ENCODE data around the gene CRYBB2. TPM values are rescaled to one million over a fixed set of nuclear protein-coding genes. Genes with fewer than 3 reads are reported as not detected.

Gene CRYBB2
- polyA plus RNA-seq, 1 of the 3 experiments (the other 2 are of a cell fraction), result 0.69 TPM

GRCh38 chr22:25177226-25177625 is 42.2 kb upstream of the CRYBB2 start:
- CTCF ChIA-PET, result interaction anchor here (1.2 to 2.0 kb wide), 3 partner anchors 24 to 66 kb away, joined by 3 to 6 read pairs (median 4); no protein-coding TSS in a partner anchor
- TF ChIP-seq REST (IDR thresholded peaks at IDR 0.05; ENCODE audit: low read depth, low read length) (no peak), JUND (IDR thresholded peaks at IDR 0.05) (no peak), EZH2phosphoT487 (IDR thresholded peaks at IDR 0.05; ENCODE audit: borderline replicate concordance, low read depth) (no peak), NRF1 (IDR thresholded peaks at IDR 0.05; ENCODE audit: low read depth, low read length) (no peak), YY1 (IDR thresholded peaks at IDR 0.05; ENCODE audit: low read depth) (no peak), RFX5 (IDR thresholded peaks at IDR 0.05; ENCODE audit: low read length) (no peak)
- TF ChIP-seq, protein P1, sequence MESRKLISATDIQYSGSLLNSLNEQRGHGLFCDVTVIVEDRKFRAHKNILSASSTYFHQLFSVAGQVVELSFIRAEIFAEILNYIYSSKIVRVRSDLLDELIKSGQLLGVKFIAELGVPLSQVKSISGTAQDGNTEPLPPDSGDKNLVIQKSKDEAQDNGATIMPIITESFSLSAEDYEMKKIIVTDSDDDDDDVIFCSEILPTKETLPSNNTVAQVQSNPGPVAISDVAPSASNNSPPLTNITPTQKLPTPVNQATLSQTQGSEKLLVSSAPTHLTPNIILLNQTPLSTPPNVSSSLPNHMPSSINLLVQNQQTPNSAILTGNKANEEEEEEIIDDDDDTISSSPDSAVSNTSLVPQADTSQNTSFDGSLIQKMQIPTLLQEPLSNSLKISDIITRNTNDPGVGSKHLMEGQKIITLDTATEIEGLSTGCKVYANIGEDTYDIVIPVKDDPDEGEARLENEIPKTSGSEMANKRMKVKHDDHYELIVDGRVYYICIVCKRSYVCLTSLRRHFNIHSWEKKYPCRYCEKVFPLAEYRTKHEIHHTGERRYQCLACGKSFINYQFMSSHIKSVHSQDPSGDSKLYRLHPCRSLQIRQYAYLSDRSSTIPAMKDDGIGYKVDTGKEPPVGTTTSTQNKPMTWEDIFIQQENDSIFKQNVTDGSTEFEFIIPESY (IDR thresholded peaks at IDR 0.05; ENCODE audit: borderline replicate concordance, low read depth), result no peak
- TF ChIP-seq, protein P2, sequence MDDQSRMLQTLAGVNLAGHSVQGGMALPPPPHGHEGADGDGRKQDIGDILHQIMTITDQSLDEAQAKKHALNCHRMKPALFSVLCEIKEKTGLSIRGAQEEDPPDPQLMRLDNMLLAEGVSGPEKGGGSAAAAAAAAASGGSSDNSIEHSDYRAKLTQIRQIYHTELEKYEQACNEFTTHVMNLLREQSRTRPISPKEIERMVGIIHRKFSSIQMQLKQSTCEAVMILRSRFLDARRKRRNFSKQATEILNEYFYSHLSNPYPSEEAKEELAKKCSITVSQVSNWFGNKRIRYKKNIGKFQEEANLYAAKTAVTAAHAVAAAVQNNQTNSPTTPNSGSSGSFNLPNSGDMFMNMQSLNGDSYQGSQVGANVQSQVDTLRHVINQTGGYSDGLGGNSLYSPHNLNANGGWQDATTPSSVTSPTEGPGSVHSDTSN (IDR thresholded peaks at IDR 0.05), result no peak
- Histone ChIP-seq H3K36me3 (replicated peaks in 1 of 2; ENCODE audit: control insufficient read depth in 1 of 2, insufficient read depth in 2 of 2, low read length in 1 of 2) (peaks cover 16 to 42% of the 10 kb centered on the region in 2 experiments), H3K27me3 (ENCODE audit: insufficient read depth) (no peaks in the 10 kb centered on the region), H2AFZ (ENCODE audit: low read depth) (no peak overlapping the region), H3K4me3 (ENCODE audit: low read depth in 2 of 2, low read length in 1 of 2) (no peak overlapping the region), H3K79me2 (ENCODE audit: insufficient read depth) (no peaks in the 10 kb centered on the region), H3F3A (replicated peaks; ENCODE audit: insufficient read depth) (no peaks in the 10 kb centered on the region), H4K20me1 (ENCODE audit: insufficient read depth) (no peaks in the 10 kb centered on the region), H3K27ac (ENCODE audit: low read depth in 2 of 2, low read length in 1 of 2) (no peak overlapping the region), H3K4me1 (ENCODE audit: control insufficient read depth in 1 of 2, insufficient read depth in 2 of 2, low read depth in 1 of 2, low read length in 1 of 2) (no peaks in the 10 kb centered on the region), H3K4me2 (no peak overlapping the region), H3K9me2 (no peaks in the 10 kb centered on the region), H3K9me3 (0 out of 2 replicates have a peak, but pooled peaks cover 5% of the 10 kb centered on the region), H3K9ac (no peak overlapping the region)
- POLR2A ChIA-PET, result no interaction called here
- no peak for DNase-seq
- 91% methylated on average over 13 of the region's 13 CpGs for WGBS (ENCODE audit: low lambda C conversion rate)

- TF ChIP-seq SMC3 (IDR thresholded peaks at IDR 0.05; ENCODE audit: low read depth, low read length), result no peak
- TF ChIP-seq RCOR1 (IDR thresholded peaks at IDR 0.05; ENCODE audit: low read length), result no peak
- TF ChIP-seq, protein P2 (IDR thresholded peaks at IDR 0.05), result no peak
- no peak for TF ChIP-seq RXRA (IDR thresholded peaks at IDR 0.05; ENCODE audit: borderline replicate concordance, low read depth)
- no peak for TF ChIP-seq NRF1 (IDR thresholded peaks at IDR 0.05; ENCODE audit: low read depth, low read length)
- no peak for TF ChIP-seq USF1 (IDR thresholded peaks at IDR 0.05; ENCODE audit: borderline replicate concordance, low read depth)
- no peak for TF ChIP-seq EZH2phosphoT487 (IDR thresholded peaks at IDR 0.05; ENCODE audit: borderline replicate concordance, low read depth)
- TF ChIP-seq JUND (IDR thresholded peaks at IDR 0.05), result no peak
- TF ChIP-seq TAF1 (IDR thresholded peaks at IDR 0.05; ENCODE audit: borderline replicate concordance, low read depth, low read length), result no peak
- TF ChIP-seq TEAD4 (IDR thresholded peaks at IDR 0.05; ENCODE audit: borderline replicate concordance, insufficient read depth), result no peak
- no peak for TF ChIP-seq FOXM1 (IDR thresholded peaks at IDR 0.05; ENCODE audit: low read depth)
- no peak for TF ChIP-seq GATA2 (CRISPR knock-in tag; IDR thresholded peaks at IDR 0.05)
- TF ChIP-seq EP300 (IDR thresholded peaks at IDR 0.05; ENCODE audit: borderline replicate concordance in 1 of 2, low read depth in 1 of 2, low read length in 1 of 2), result no peak
- TF ChIP-seq POLR2AphosphoS5 (IDR thresholded peaks at IDR 0.05; ENCODE audit: low read depth, low read length), result no peak
- Histone ChIP-seq H3K27ac (ENCODE audit: low read depth in 2 of 2, low read length in 1 of 2) (no peak overlapping the region), H4K20me1 (ENCODE audit: insufficient read depth) (no peaks in the 10 kb centered on the region), H3F3A (replicated peaks; ENCODE audit: insufficient read depth) (no peaks in the 10 kb centered on the region), H3K4me3 (ENCODE audit: low read depth in 2 of 2, low read length in 1 of 2) (no peak overlapping the region), H3K9me3 (0 out of 2 replicates have a peak, but pooled peaks cover 5% of the 10 kb centered on the region), H3K79me2 (ENCODE audit: insufficient read depth) (no peaks in the 10 kb centered on the region), H3K27me3 (ENCODE audit: insufficient read depth) (no peaks in the 10 kb centered on the region), H2AFZ (ENCODE audit: low read depth) (no peak overlapping the region), H3K36me3 (replicated peaks in 1 of 2; ENCODE audit: control insufficient read depth in 1 of 2, insufficient read depth in 2 of 2, low read length in 1 of 2) (peaks cover 16 to 40% of the 10 kb centered on the region in 2 experiments), H3K9ac (no peak overlapping the region), H3K4me2 (no peak overlapping the region), H3K9me2 (no peaks in the 10 kb centered on the region), H3K4me1 (ENCODE audit: control insufficient read depth in 1 of 2, insufficient read depth in 2 of 2, low read depth in 1 of 2, low read length in 1 of 2) (no peaks in the 10 kb centered on the region)
- 97% methylated on average over 6 of the region's 9 CpGs for WGBS (ENCODE audit: low lambda C conversion rate)
- DNase-seq, result no peak
- CTCF ChIA-PET, result interaction anchor here (1.2 kb wide), 1 partner anchor 24 kb away, joined by 3 read pairs; no protein-coding TSS in a partner anchor
- POLR2A ChIA-PET, result no interaction called here
Measured at GRCh38 chr22:25177895-25178294, 41.5 kb upstream of the CRYBB2 start.

Measured in SK-N-SH (cell line).